Measurements from ENCODE around the gene KCNIP3.
"Not testable (repeated sequence)": the region's sequence is repeated elsewhere in the genome, so short reads cannot be mapped to it uniquely, and the experiment has no call there.

- not testable (repeated sequence) for TF ChIP-seq CTCF (IDR thresholded peaks at IDR 0.05; ENCODE audit: borderline replicate concordance, extremely low read depth, low read length, poor library complexity, severe bottlenecking); EZH2 (IDR thresholded peaks at IDR 0.05; ENCODE audit: borderline replicate concordance, low read depth, low read length, severe bottlenecking)
Measured at GRCh38 chr2:95429748-95430467, 132.8 kb downstream of the KCNIP3 start.
